ENCODE results near the gene TGFBI.
"Not testable (repeated sequence)": the region's sequence is repeated elsewhere in the genome, so short reads cannot be mapped to it uniquely, and the experiment has no call there.

The TGFBI gene

GRCh38 chr5:136043968-136044610 is 15.3 kb downstream of the TGFBI start:
- H3K36me3 ChIP-seq (ENCODE audit: control insufficient read depth, insufficient read depth, low read length): peaks cover 3% of the 10 kb centered on the region
- no peaks in the 10 kb centered on the region for H3K4me1 ChIP-seq (ENCODE audit: control insufficient read depth, insufficient read depth, low read length)
- H3K27me3 ChIP-seq (ENCODE audit: control insufficient read depth, insufficient read depth, low read length): no peaks in the 10 kb centered on the region
- no peak overlapping the region for H3K27ac ChIP-seq (ENCODE audit: low read depth, low read length)
- H3K4me3 ChIP-seq (ENCODE audit: low read length): no peak overlapping the region
- H3K9ac ChIP-seq (ENCODE audit: low read length): no peak overlapping the region

DNA sequence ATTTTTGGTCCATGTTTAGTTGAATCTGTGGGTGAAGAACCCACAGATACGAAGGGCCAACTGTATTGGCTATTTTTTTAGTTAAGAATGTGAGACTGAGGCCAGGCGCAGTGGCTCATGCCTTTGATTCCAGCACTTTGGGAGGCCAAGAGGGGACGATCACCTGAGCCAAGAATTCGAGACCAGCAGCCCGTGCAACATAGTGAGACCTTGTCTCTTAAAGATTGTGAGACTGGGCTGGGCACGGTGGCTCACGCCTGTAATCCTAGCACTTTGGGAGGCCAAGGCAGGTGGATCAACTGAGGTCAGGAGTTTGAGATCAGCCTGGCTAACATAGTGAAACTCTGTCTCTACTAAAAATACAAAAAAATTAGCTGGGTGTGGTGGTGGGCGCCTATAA is 16.2 kb downstream of the TGFBI start:
- not testable (repeated sequence) for H3K4me1 ChIP-seq (ENCODE audit: control insufficient read depth, insufficient read depth, low read length); H3K9ac ChIP-seq (ENCODE audit: low read length); H3K27me3 ChIP-seq (ENCODE audit: control insufficient read depth, insufficient read depth, low read length); H3K27ac ChIP-seq (ENCODE audit: low read depth, low read length); H3K36me3 ChIP-seq (ENCODE audit: control insufficient read depth, insufficient read depth, low read length); H3K4me3 ChIP-seq (ENCODE audit: low read length)

- Histone ChIP-seq H3K27me3 (ENCODE audit: control insufficient read depth, insufficient read depth, low read length) (no peaks in the 10 kb centered on the region), H3K27ac (ENCODE audit: low read depth, low read length) (no peak overlapping the region), H3K4me1 (ENCODE audit: control insufficient read depth, insufficient read depth, low read length) (no peaks in the 10 kb centered on the region), H3K36me3 (ENCODE audit: control insufficient read depth, insufficient read depth, low read length) (peaks cover 3% of the 10 kb centered on the region), H3K9ac (ENCODE audit: low read length) (no peak overlapping the region), H3K4me3 (ENCODE audit: low read length) (no peak overlapping the region)
These were observed 17.5 kb downstream of the TGFBI start for GRCh38 chr5:136046246-136046645.

DNA sequence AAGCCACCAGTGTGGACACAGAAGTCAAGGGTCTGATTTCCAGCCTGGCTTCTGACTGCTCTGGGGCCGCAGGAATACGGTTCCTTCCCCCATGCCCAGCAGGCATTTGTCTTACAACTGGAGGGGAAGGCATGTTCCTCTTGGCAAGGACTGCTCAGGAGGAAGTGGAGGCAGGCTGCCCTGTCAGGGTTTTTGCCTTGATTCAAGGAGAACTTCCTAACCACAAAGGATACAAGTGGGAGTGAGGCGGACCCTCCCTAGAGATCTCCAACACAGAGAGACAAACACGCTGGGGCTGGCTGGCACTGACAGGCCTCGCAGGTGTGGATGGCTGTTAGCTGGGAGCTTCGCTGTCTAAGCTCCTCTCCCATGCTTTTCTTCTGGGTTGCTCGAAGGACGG is 19.1 kb downstream of the TGFBI start:
- Histone ChIP-seq H3K27ac (ENCODE audit: low read depth, low read length) (no peak overlapping the region), H3K27me3 (ENCODE audit: control insufficient read depth, insufficient read depth, low read length) (no peaks in the 10 kb centered on the region), H3K36me3 (ENCODE audit: control insufficient read depth, insufficient read depth, low read length) (peaks cover 3% of the 10 kb centered on the region), H3K4me3 (ENCODE audit: low read length) (no peak overlapping the region), H3K4me1 (ENCODE audit: control insufficient read depth, insufficient read depth, low read length) (no peaks in the 10 kb centered on the region), H3K9ac (ENCODE audit: low read length) (no peak overlapping the region)

GRCh38 chr5:136048966-136049365 is 20.2 kb downstream of the TGFBI start:
- Histone ChIP-seq H3K27ac (ENCODE audit: low read depth, low read length) (no peak overlapping the region), H3K9ac (ENCODE audit: low read length) (no peak overlapping the region), H3K4me3 (ENCODE audit: low read length) (no peak overlapping the region), H3K27me3 (ENCODE audit: control insufficient read depth, insufficient read depth, low read length) (no peaks in the 10 kb centered on the region), H3K4me1 (ENCODE audit: control insufficient read depth, insufficient read depth, low read length) (no peaks in the 10 kb centered on the region), H3K36me3 (ENCODE audit: control insufficient read depth, insufficient read depth, low read length) (peaks cover 3% of the 10 kb centered on the region)

- no peak overlapping the region for H3K4me3 ChIP-seq (ENCODE audit: low read length)
- H3K27me3 ChIP-seq (ENCODE audit: control insufficient read depth, insufficient read depth, low read length): no peaks in the 10 kb centered on the region
- no peak overlapping the region for H3K27ac ChIP-seq (ENCODE audit: low read depth, low read length)
- peaks cover 7% of the 10 kb centered on the region for H3K4me1 ChIP-seq (ENCODE audit: control insufficient read depth, insufficient read depth, low read length)
- H3K9ac ChIP-seq (ENCODE audit: low read length): no peak overlapping the region
- H3K36me3 ChIP-seq (ENCODE audit: control insufficient read depth, insufficient read depth, low read length): peaks cover 3% of the 10 kb centered on the region
These were observed 22.9 kb downstream of the TGFBI start for GRCh38 chr5:136051486-136052220.

DNA sequence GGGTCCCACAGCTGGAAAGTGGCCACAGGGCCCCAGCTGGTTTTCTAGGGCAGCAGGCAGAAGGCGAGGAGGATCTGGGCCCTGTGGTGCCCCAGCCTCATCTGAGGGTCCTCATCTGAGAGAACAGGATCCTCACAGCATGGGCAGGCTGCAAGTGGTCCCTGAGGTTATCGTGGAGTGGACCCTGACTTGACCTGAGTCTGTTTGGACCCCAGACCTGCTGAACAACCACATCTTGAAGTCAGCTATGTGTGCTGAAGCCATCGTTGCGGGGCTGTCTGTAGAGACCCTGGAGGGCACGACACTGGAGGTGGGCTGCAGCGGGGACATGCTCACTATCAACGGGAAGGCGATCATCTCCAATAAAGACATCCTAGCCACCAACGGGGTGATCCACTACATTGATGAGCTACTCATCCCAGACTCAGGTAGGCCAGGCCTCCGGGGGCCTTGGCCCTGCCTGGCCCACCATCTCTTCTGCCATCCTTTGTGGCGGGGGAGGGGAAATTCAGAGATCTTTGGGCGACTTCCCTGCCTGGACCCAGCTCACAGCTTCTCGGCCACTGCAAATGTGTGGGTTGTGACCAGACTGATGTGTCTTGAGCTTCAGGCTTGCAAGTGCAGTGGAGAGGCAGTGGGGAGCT is 24.0 kb downstream of the TGFBI start:
- no peak overlapping the region for H3K9ac ChIP-seq (ENCODE audit: low read length)
- no peaks in the 10 kb centered on the region for H3K27me3 ChIP-seq (ENCODE audit: control insufficient read depth, insufficient read depth, low read length)
- H3K4me3 ChIP-seq (ENCODE audit: low read length): no peak overlapping the region
- no peak overlapping the region for H3K27ac ChIP-seq (ENCODE audit: low read depth, low read length)
- peaks cover 17% of the 10 kb centered on the region for H3K4me1 ChIP-seq (ENCODE audit: control insufficient read depth, insufficient read depth, low read length)
- no peaks in the 10 kb centered on the region for H3K36me3 ChIP-seq (ENCODE audit: control insufficient read depth, insufficient read depth, low read length)

DNA sequence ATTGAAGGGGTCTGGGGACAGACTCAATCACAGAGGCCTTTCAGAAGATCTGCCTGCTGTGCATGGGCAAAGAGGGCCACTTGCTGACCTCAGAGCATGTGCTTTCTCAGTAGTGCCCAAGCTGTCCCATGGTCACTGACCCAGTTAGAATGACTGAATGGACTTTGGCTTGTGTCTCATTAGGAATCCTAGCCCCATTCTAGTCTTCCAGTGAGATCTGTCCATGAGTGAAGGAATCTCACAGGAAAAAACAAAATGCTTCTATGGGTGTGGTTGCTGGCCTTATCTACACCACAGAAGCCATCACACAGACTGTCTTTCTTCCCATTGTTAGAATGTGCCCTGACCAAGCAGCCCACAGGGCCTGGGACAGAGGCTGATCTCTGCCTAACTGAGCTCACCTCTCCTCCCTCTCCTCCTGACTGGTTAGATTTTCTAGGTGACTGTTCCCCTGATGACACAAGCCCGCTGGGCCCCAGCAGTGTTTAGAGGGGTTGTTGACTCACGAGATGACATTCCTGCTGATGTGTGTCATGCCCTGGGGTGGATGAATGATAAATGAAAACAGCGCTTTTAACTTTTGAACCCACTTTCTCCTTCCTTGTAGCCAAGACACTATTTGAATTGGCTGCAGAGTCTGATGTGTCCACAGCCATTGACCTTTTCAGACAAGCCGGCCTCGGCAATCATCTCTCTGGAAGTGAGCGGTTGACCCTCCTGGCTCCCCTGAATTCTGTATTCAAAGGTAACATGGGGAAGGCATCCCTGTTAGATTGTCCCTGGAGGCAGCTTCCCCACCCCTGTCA is 24.8 kb downstream of the TGFBI start:
- H3K4me1 ChIP-seq (ENCODE audit: control insufficient read depth, insufficient read depth, low read length): peaks cover 24% of the 10 kb centered on the region
- no peak overlapping the region for H3K9ac ChIP-seq (ENCODE audit: low read length)
- H3K4me3 ChIP-seq (ENCODE audit: low read length): no peak overlapping the region
- H3K27ac ChIP-seq (ENCODE audit: low read depth, low read length): no peak overlapping the region
- H3K27me3 ChIP-seq (ENCODE audit: control insufficient read depth, insufficient read depth, low read length): no peaks in the 10 kb centered on the region
- H3K36me3 ChIP-seq (ENCODE audit: control insufficient read depth, insufficient read depth, low read length): no peaks in the 10 kb centered on the region

GRCh38 chr5:136054142-136055019 is 25.6 kb downstream of the TGFBI start:
- H3K4me1 ChIP-seq (ENCODE audit: control insufficient read depth, insufficient read depth, low read length): peaks cover 31% of the 10 kb centered on the region
- no peak overlapping the region for H3K9ac ChIP-seq (ENCODE audit: low read length)

DNA sequence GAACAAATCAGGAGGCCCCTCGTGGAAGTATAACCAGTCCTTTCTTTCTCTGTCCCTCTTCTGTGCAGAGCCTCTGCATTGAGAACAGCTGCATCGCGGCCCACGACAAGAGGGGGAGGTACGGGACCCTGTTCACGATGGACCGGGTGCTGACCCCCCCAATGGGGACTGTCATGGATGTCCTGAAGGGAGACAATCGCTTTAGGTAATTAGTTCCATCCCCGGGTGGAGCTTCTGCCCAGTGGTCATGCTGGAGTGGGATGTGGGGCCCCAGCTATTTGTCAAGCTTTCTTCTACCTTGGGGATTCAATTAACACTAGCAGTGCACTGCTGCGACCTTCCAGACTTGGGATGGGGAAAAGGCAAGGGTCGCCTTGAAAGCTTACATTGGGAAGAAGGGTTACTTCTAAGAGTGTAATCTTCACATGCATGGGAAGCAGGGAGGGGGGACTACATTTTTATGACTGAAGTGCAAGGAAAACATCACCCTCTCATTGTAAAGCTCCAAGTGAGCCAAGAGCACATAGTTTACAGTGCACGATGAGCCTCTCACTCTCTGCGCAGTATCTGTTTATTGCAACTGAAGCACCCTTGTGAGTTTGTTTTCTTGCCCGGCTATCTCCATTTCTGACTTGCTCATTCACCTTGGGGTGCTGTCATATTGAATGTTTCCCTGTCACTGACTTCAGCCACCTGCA is 27.0 kb downstream of the TGFBI start:
- Histone ChIP-seq H3K27ac (ENCODE audit: low read depth, low read length) (no peak overlapping the region), H3K36me3 (ENCODE audit: control insufficient read depth, insufficient read depth, low read length) (no peaks in the 10 kb centered on the region), H3K4me1 (ENCODE audit: control insufficient read depth, insufficient read depth, low read length) (peaks cover 33% of the 10 kb centered on the region), H3K27me3 (ENCODE audit: control insufficient read depth, insufficient read depth, low read length) (no peaks in the 10 kb centered on the region), H3K4me3 (ENCODE audit: low read length) (no peak overlapping the region), H3K9ac (ENCODE audit: low read length) (no peak overlapping the region)

More at GRCh38 chr5:136054142-136055019, 25.6 kb downstream of the TGFBI start:
- H3K27ac ChIP-seq (ENCODE audit: low read depth, low read length): no peak overlapping the region
- no peak overlapping the region for H3K4me3 ChIP-seq (ENCODE audit: low read length)
- H3K36me3 ChIP-seq (ENCODE audit: control insufficient read depth, insufficient read depth, low read length): no peaks in the 10 kb centered on the region
- no peaks in the 10 kb centered on the region for H3K27me3 ChIP-seq (ENCODE audit: control insufficient read depth, insufficient read depth, low read length)

DNA sequence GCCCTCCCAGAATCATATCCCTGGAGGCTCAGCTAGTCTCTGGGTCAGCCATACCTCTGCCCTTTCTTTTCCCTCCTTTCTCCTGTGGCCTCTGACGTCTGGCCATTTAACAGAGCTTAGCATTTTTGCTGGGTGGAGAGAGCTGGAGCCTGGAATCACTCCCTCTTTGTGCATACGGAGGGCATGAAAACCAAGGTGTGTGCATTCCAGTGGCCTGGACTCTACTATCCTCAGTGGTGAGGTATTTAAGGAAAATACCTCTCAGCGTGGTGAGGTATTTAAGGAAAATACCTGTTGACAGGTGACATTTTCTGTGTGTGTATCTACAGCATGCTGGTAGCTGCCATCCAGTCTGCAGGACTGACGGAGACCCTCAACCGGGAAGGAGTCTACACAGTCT is 27.5 kb downstream of the TGFBI start:
- H3K27me3 ChIP-seq (ENCODE audit: control insufficient read depth, insufficient read depth, low read length): no peaks in the 10 kb centered on the region
- no peaks in the 10 kb centered on the region for H3K36me3 ChIP-seq (ENCODE audit: control insufficient read depth, insufficient read depth, low read length)
- H3K4me3 ChIP-seq (ENCODE audit: low read length): no peak overlapping the region
- H3K9ac ChIP-seq (ENCODE audit: low read length): no peak overlapping the region
- H3K27ac ChIP-seq (ENCODE audit: low read depth, low read length): peak overlapping the region; percentile 79
- peaks cover 33% of the 10 kb centered on the region for H3K4me1 ChIP-seq (ENCODE audit: control insufficient read depth, insufficient read depth, low read length)
